NCI-H2227 treated with DMSO at 0.1 percent for 48 hours (cell line): Measurements from ENCODE around the gene DMPK.
A peak's percentile ranks its signal among the peaks of the same experiment; 100 is the strongest.

Experiments
- DNase-seq: peaks from one replicate; lab custom pipeline; 2025; lab: John Stamatoyannopoulos, UW

DMPK gene, protein sequence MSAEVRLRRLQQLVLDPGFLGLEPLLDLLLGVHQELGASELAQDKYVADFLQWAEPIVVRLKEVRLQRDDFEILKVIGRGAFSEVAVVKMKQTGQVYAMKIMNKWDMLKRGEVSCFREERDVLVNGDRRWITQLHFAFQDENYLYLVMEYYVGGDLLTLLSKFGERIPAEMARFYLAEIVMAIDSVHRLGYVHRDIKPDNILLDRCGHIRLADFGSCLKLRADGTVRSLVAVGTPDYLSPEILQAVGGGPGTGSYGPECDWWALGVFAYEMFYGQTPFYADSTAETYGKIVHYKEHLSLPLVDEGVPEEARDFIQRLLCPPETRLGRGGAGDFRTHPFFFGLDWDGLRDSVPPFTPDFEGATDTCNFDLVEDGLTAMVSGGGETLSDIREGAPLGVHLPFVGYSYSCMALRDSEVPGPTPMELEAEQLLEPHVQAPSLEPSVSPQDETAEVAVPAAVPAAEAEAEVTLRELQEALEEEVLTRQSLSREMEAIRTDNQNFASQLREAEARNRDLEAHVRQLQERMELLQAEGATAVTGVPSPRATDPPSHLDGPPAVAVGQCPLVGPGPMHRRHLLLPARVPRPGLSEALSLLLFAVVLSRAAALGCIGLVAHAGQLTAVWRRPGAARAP

DNA sequence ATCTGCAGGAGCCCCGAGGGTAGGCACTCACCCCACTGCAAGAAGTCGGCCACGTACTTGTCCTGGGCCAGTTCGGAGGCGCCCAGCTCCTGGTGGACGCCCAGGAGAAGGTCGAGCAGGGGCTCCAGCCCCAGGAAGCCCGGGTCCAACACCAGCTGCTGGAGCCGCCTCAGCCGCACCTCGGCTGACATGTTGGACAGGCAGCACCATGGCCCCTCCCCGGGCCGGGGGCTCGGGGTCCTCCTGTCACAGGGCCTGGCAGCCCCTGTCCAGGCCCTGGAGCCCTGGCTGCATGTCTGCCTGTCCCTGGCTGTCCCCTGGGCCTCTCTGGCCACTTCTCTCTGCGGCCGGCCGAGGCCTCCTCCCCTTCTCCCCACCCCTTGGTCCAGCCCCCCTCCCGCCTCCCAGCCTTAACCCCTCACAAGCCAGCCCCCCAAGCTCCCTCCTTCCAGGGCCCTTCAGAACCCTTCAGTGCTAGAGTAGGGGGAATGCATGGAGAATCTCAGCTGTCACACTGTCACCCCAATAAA is at the start of gene DMPK:
DMPK (minus strand) TSS at position 329 of the 530 bp plus-strand sequence; CDS start at position 191, 138 bp downstream.
- DNase-seq: no peak

DNA sequence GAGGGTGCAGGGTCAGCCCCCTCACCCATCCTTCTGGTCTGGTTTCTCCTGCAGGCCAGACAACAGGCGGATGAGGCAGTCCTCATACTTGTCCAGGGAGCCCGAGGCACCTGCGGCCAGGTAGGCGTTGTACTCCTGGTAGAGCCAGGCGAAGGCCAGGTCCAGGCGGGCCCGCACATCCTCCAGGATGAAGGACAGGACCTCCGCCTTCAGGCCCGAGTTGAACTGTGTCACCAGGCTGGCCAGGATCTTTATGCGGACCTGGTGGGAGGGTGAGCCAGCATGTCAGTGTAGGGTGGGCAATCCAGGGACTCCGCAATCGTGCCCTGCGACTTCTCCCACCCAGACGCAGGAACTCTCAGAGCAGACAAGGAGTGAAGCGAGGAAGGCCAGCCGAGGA is 46.7 kb upstream of the DMPK start:
- no peak for DNase-seq

DNA sequence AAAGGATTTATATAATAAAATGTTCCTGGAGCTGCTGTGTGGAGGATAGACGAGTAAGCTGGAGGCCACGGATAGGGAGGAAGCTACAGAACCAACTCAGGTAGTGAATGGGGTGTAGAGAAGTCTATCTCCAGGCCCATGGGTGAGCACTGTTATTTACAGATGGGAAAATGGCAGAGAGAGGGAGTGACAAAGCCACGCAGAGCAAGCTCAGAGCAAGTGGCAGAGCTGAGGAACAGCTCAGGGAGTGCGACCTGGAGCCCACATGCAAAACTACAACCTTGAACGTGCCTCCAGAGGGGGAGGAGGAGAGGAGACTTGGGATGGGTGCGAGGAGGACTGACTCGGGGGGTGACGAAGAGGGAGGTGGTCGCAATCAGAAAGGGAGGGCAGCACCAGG is 46.2 kb upstream of the DMPK start:
- DNase-seq: no peak

DNA sequence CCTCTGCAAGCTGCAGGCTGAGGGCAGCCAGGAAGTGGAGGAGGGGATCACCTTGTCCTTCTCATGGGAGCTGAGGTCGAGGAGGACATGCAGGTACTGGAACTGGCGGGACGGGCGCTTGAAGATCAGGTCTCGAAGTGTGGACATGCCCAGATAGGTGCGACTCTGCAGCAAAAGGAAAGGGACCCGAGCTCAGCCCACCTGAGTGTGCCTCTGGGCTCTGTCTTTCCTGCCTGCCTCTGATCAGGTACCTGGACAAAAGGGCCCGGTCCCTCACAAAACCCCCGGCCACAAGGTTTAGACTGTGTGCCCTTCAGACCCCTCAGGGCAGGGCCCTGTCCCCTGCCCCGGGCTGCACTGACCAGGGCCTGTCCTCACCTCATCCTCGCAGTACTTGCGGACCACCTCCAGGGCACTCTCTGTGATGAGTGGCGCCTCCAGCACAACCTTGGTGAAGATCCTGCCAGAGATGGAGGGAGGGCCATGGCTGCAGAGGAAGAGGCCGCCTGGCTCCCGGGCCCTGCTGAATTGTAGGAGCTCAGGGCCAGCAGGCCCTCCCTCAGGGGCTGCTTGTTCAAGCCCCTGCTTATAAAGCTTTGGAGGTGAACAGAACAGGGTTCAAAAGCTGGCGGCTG is 45.3 kb upstream of the DMPK start:
- no peak for DNase-seq

DNA sequence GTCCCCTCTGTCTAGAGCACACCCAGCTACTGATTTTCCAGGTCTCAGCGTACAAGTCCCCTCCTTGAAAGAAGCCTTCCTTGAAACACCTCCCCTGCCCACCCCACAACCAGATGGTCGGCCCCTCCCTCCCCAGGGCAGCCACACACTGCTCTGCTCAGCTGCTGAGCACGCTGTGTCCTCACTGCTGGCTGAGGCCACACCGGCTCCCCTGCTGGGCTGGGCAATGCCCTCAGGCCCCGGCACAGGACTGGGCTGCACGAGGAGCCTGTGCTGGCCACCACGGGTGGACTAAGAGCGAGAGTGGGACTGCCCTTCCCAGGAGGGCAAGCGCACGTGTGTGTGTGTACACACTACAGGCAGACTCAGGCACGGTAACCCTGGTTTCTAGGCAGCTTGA is 44.6 kb upstream of the DMPK start:
- DNase-seq: no peak

DNA sequence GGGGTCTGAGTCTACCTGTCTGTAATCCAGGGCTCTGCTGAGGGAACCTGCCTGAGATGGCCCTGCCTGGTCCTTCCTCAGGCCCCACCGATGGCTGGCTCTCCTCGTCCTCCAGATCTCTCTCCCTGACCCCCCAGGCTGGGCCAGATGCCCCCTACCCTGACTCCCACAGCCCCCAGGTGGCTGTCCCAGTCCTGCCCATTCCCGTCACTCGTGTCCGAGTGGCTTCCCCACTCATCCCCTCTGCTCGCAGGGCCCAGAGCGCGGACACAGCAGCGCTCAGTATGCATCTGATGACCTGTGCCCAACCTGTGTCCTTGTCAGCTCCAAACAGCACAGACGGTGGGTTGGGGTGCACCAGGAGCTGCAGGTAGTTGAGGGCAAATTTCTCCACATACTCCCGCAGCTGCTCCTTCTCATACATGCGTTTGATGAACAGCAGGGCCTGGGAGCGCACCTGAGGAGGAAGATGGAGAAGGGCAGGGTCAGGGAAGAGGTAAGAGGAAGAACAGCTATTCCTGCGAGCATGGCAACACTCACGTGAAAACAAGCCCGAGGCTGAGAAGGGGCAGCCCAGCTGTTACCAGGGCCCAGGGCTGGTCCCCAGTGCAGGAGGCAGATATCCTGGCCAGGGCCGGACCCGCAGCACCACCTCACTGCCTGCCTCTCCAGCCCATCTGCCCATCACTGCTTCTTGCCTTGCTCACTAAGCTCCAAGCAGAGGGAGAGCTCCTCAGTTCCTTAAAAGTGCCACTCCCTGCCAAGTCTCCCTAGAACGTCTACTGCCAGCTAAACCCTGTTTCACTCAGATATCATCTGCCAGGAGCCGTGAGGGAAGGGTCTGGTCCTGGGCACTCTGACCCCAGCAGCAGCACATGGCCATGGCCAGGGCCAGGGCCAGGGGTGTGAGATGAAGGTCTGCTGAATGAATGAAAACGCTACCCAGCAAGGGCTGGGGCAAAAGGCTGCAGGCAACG is 43.9 kb upstream of the DMPK start:
- no peak for DNase-seq

DNA sequence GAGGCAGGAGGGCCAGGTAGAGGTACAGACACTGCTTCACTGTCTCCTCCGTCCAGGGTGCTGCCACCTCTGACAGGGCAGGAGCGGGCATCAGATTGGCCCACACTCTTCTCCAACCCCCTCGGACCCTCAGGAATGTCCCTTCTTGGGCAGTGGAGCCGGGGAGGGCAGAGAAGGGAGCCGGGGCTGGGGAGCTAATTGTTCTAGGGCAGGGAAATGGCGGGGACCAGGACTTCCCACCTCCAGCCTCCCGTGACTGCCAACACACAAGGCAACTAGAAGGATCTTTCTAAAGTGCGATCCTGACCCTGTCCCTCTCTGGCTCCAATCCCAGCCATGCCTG is 42.9 kb upstream of the DMPK start:
- DNase-seq: no peak

DNA sequence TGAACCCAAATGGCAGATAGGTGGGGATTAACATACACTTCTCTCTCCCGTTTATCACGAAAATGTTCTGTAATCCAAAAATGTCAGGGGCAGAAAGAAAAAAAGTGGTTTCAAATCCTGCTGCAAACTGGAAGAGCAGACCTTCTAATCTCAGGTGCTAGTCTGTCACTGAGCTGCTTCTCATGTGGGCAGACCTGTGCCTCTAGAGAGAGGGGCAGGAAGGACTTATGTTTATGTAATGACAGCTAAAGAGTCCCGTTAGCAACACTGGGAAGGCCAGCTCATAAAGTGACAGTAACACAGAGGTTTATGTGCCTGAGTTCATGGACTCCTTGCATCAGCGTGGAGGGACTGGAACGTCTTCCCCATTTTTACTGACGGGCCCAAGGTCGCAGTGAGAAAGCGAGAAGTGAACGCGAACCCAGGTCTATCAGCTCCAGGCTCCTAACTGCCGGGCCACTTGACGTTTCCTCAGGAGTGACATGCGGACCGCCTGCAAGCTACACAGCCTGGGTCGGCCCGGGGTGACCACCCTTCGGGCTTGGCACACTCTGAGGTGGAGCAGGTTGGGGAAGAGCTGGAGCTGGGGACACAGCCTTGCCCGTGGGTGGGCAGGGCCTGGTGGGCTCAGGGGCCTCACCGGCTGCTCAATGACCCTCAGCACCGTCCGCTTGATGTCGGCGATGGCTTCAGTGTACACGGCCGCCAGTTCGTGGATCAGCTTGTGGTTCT is 42.4 kb upstream of the DMPK start:
- no peak for DNase-seq

DNA sequence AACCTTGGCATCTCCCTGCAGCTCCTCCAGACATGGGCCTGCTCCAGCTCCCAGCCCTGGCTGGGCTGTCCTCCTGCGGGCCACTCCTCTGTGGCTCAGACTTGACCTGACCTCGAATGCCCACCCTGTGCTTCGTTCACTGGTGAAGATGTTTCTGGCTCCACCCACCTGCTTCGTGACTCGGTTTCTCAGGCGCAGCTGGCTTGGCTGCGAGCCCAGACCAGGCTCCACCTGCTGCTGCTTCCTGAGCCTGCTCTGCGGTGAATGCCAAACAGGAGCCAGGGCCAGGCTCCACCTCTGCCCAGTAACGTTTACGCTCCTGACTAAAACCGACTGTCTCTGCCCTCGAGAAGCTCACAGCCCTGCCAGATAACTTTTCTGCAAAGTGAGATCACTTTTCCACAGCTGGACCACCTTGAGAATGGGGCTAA is 41.8 kb upstream of the DMPK start:
- no peak for DNase-seq

DNA sequence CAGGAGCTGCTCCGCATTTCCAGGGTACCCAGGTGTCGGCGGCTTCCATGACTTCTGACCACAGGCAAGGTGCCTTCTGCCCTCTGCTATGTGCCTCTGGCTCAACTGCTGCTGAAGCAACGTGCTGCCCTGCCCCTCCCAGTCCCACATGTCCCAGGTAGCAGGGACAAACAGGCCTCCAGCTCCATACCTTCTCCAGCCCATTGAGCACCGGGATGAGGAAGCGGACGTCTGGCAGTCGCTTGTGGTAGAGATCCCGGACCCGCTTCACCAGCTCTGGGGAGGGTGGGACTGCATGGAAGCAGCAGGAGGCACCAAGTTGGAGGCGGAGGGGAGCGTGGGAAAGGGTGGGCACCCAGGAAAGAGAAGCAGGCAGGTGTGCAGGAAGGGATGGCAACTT is 40.9 kb upstream of the DMPK start:
- no peak for DNase-seq

DNA sequence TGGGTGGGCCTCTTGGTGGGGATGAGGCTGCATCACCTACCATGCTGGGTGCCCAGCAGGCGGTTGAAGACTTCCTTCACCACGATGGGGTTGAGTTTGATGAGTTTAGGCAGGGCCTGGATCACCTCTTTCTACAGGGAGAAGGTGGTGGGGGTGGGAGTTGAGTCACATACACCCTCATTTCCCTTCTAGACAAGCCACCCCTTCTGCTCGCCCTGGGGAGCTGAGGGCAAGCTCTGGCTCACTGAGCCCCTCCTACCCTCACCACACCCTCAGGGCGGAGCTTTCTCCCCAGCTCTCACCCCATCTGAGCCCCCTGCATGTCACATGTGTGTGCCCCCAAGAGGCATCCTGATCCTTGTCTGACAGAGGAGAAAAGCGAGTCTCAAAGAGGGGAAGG is 40.4 kb upstream of the DMPK start:
- DNase-seq: no peak

DNA sequence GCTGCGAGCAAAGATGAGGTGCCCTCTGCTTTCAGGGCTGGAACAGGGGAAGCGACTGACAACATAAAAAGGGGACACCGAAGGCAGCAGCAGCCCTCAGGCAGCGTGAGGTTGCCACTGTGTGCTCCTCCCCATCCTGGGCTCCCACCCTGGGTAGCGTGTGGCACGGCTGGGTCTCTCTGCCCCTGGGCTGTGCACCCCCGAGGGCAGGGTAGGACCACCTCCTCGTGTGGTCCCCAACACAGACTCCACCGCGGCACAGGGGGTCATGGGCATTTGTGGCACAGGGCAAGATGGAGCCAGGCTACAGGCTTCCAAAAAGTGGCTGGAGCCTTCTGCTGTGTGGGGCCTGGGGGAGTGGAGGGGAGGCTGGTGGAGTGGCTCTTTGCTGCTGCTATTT is 39.3 kb upstream of the DMPK start:
- DNase-seq: no peak

DNA sequence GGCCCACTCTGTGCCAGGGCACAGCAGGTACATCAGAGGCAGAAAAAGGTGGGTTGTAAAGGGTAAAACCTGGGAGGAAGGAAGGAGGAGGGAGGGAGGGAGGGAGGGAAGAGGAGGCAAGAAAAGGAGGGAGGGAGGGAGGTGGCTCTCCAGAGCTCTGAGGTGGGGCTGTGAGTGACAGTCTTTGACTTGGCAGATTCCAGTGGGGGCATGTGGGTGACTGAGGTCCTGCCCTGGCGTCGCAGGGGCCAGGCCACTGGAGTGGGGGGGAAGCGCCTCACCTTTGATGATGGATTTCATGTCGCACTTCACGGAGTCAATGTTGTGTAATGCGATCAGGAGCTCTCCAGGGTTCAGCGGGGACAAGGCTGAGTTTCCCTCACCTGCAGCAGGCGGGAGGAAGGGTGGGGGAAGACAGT is 38.8 kb upstream of the DMPK start:
- no peak for DNase-seq

DNA sequence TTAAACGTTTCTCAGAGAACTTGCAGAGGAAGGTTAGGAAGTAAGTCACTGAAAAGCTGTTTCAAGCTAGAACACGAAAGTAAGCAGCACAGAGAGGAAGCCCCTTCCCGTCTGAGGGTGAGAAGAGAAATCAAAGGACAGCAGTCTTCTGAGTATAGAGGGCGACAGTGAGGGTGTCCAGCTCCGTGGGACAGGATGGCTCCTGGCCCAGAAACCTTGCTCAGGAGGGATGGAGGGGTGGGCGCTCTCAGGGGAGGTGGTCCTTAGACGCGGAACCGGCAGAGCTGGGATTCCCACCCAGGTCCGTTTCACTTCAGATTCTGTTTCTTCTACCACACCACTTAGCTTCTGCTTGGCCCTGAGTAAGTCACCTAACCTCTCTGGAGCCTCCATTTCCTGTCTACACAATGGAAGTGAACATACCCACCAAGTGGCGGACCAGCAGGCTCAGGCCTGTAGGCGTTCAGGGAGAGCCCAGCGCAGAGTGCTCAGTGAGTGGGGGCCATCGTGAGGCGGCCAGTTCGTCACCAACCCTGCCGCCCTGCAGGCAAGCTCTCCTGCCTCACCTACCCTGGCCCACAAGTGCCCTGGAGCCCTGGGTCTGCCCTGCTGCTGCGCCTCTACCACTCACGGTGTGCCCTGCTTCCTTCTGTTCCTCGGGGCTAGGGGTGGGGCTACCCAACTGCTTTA is 38.3 kb upstream of the DMPK start:
- DNase-seq: no peak

DNA sequence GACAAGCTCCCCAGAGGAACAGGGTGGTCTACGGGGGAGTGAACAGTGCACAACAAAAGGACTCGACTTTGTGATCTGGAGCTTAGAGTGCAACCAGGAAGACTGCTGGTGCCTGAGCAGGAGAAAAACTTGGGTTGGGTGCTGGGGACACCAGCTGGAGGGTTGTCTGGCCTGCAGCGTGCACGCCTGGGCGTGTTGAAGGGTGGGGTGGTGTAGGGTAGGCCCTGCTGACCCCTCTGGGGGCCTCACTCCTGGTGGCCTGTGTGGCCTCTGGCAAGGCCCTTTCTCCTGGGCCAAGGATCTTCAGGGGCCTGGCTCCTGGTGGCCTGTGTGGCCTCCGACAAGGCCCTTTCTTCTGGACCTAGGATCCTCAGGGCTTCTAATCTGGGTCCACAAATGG is 37.5 kb upstream of the DMPK start:
- DNase-seq: no peak

DNA sequence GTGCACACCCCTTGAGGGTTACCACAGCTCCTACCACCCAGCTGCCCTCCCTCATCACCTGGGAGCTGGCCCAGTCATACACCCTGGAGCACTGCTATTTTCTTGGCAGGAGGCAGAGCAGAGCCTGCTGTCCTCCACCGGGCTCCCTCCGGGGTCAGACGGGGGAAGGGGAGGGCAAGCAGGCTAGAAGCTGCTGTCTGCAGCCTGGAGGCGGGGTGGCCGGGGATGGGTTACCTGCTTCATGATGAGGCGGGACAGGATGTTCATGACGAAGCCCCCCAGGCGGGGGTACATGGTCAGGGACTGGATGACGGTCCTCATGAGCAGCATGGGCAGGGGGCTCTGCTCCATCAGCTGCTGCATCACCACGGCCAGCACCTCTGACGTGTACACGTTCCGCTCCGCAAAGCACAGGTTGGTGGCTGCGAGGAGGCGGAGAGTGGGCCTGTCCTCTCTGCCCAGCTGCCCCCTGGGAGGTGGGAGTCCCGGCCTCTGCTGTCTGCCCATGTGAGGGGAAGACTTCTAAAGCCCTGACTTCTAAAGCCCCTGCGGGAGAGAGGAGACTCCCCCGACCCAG is 35.5 kb upstream of the DMPK start:
- DNase-seq: no peak

DNA sequence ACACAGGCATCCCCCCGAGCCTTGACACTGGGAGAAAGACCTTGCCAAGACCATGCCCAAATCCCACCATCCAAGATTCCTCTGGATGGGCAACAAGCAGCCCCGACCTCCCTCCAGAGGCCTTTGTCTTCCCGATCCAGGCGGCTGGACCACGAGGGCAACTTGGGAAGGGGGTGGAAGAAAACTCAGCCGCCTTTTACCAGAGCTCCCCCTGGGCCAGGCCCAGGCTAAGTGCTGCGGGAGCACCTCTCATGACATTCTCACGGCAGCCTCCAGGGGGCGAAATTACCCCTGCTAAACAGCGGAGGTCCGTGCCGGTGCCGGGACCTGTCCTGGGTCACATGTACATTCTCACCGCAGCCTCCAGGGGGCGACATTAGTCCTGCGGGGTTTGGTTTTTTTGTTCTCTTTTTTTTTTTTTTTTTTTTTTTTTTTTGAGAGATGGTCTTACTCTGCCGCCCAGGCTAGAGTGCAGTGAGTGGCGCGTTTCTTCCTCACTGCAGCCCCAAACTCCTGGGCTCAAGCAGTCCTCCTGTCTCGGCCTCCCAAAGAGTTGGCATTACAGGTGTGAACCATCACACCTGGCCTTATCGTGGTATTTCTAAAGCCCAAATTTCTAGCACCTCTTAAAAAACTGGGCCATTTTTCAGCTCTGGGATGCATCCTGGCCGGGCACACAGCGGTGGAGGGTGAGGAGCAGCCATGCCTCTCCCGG is 34.9 kb upstream of the DMPK start:
- peak; percentile 67 for DNase-seq

DNA sequence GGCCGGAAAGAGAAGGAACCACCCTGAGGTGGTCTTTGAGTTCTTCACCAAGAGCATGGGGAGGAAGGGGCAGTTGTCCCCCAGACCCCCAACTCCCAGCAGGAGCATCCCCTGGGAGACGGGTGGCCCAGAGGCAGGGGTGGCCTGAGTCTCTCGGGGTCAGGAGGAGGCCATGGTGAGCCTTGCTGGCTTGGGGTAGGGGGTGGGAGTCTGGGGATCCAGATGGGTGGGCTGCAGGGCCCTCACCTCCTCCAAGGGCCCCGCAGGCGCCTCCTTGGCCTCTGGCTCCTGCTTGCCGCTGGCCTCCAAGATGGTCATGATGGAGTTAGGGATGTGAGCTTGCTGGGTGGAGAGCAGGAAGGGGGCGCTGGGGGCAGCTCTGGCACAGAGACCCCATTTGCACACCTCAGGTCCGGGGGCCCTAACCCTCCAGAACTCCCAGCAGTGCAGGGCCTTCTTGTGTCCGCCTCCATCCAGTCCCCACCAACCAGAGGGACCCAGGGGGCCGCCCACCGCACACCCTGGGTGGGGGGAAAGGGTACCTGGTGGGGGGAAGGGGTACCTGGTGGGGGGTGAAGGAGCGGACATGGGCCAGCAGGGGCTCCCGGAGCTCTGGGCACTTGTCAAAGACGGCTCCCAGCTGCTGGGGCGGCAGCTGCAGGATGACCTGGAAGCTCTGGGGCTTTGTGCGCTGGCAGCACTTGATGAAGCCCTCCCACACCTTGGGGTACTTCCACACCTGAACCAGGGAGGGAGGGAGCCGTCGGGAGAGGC is 34.1 kb upstream of the DMPK start:
- DNase-seq: no peak
